Neural cell (in vitro differentiated cells): ENCODE results near the gene MLIP. TPM values are rescaled to one million over a fixed set of nuclear protein-coding genes. Genes with fewer than 3 reads are reported as not detected.

Experiments
- H2AFZ ChIP-seq: fragments of 200-600, 300-800 bp; sonication (generic), shearing (Covaris generic); 2 replicates; pipeline ENCODE4 v1.6.0; 2014; ENCODE audit warnings: low read depth, mild to moderate bottlenecking, antibody characterized with exemption, low read length, moderate library complexity
- H3F3A ChIP-seq: fragments of 200-600 bp; shearing (Covaris generic); 2 replicates; pipeline ENCODE4 v1.6.1; 2016; ENCODE audit warnings: mild to moderate bottlenecking, moderate library complexity, mixed read lengths, antibody characterized with exemption, low read length; ENCODE audit not compliant: insufficient read depth, poor library complexity, severe bottlenecking
- H3K27ac ChIP-seq: fragments of 200-600, 300-800 bp; sonication (generic), shearing (Covaris generic); 2 replicates; pipeline ENCODE4 v1.5.1; 2014; ENCODE audit warnings: mild to moderate bottlenecking, low read length, moderate library complexity
- H3K27me3 ChIP-seq: fragments of 300-800, 200-600 bp; sonication (generic), shearing (Covaris generic); 2 replicates; pipeline ENCODE4 v1.6.0; 2014; ENCODE audit warnings: mild to moderate bottlenecking, low read depth, low read length, moderate library complexity; ENCODE audit not compliant: insufficient read depth
- H3K36me3 ChIP-seq: fragments of 300-800, 200-600 bp; sonication (generic), shearing (Covaris generic); 2 replicates; pipeline ENCODE4 v1.5.1; 2014; ENCODE audit warnings: mild to moderate bottlenecking, antibody characterized with exemption, low read length, moderate library complexity; ENCODE audit not compliant: insufficient read depth
- H3K4me2 ChIP-seq: fragments of 300-800, 200-600 bp; sonication (generic), shearing (Covaris generic); 2 replicates; pipeline ENCODE4 v1.6.0; 2014; ENCODE audit warnings: mild to moderate bottlenecking, low read length
- H3K4me3 ChIP-seq: fragments of 300-800, 200-600 bp; sonication (generic), shearing (Covaris generic); 2 replicates; pipeline ENCODE4 v1.5.1; 2014; ENCODE audit warnings: mild to moderate bottlenecking, low read length, moderate library complexity
- H3K79me2 ChIP-seq: fragments of 200-600 bp; shearing (Covaris generic); replicated peaks from 2 replicates; pipeline ENCODE4 v1.6.0; 2014; ENCODE audit warnings: mild to moderate bottlenecking, low read length, moderate library complexity; ENCODE audit not compliant: insufficient read depth
- H3K9ac ChIP-seq: fragments of 300-800, 200-600 bp; sonication (generic), shearing (Covaris generic); 2 replicates; pipeline ENCODE4 v1.6.1; 2016; ENCODE audit warnings: mild to moderate bottlenecking, low read length, mixed read lengths
- H3K9me2 ChIP-seq: fragments of 200-600 bp; shearing (Covaris generic); 2 replicates; pipeline ENCODE4 v1.6.1; 2016; ENCODE audit warnings: mild to moderate bottlenecking, low read length, mixed read lengths; ENCODE audit not compliant: insufficient read depth
- H3K9me3 ChIP-seq: fragments of 200-600, 300-800 bp; sonication (generic), shearing (Covaris generic); 2 replicates; pipeline ENCODE4 v1.6.1; 2016; ENCODE audit warnings: mild to moderate bottlenecking, mixed run types, low read length, moderate library complexity, mixed read lengths
- H4K20me1 ChIP-seq: fragments of 200-600 bp; shearing (Covaris generic); 2 replicates; pipeline ENCODE4 v1.6.1; 2016; ENCODE audit warnings: mild to moderate bottlenecking, mixed run types; ENCODE audit not compliant: insufficient read depth
- CTCF ChIP-seq: fragments of 450-650 bp; IDR thresholded peaks from 2 replicates; pipeline ENCODE4 v1.5.1; 2014; ENCODE audit warnings: antibody characterized with exemption, mild to moderate bottlenecking, moderate library complexity; ENCODE audit not compliant: poor library complexity, severe bottlenecking
- EP300 ChIP-seq: fragments of 450-650 bp; conservative IDR thresholded peaks from 2 replicates; pipeline ENCODE4 v1.6.1; 2014; ENCODE audit warnings: antibody characterized with exemption, mild to moderate bottlenecking, moderate library complexity; ENCODE audit not compliant: poor library complexity, severe bottlenecking
- EZH2 ChIP-seq: fragments of 200-600, 300-800 bp; shearing (Covaris generic), sonication (generic); IDR thresholded peaks from 2 replicates; pipeline ENCODE4 v1.6.1; 2014; ENCODE audit warnings: antibody characterized with exemption, low read length, borderline replicate concordance, mild to moderate bottlenecking; ENCODE audit not compliant: insufficient read depth, poor library complexity, severe bottlenecking
- MXI1 ChIP-seq: fragments of 450-650 bp; conservative IDR thresholded peaks from 2 replicates; pipeline ENCODE4 v1.6.1; 2014; ENCODE audit warnings: antibody characterized with exemption, mild to moderate bottlenecking; ENCODE audit not compliant: poor library complexity, severe bottlenecking
- POLR2AphosphoS5 ChIP-seq: IDR thresholded peaks from 2 replicates; pipeline ENCODE4 v1.6.1; 2012
- RAD21 ChIP-seq: fragments of 450-650 bp; conservative IDR thresholded peaks from 2 replicates; pipeline ENCODE4 v1.6.1; 2014; ENCODE audit warnings: antibody characterized with exemption, mild to moderate bottlenecking, moderate library complexity
- REST ChIP-seq: IDR thresholded peaks from 2 replicates; pipeline ENCODE4 v1.6.1; 2012; ENCODE audit warnings: borderline replicate concordance
- SMC3 ChIP-seq: fragments of 450-650 bp; conservative IDR thresholded peaks from 2 replicates; pipeline ENCODE4 v1.6.1; 2014; ENCODE audit warnings: antibody characterized with exemption, mild to moderate bottlenecking, moderate library complexity; ENCODE audit not compliant: poor library complexity
- TAF1 ChIP-seq: IDR thresholded peaks from 2 replicates; pipeline ENCODE4 v1.6.1; 2012; ENCODE audit warnings: low read depth
- polyA plus RNA-seq: library from polyadenylated mRNA; depleted of rRNA; stranded (reverse); fragments of >200 nt; gene quantifications from 2 replicates; pipeline ENCODE4 v1.2.3, GENCODE V29; 2014

The MLIP gene
- polyA plus RNA-seq, 1 donor from 2014 or later, result not detected

- H3K27ac ChIP-seq, result no peak overlapping the region
- TF ChIP-seq REST (no peak), EP300 (no peak), MXI1 (no peak), TAF1 (no peak), SMC3 (no peak), POLR2AphosphoS5 (no peak), CTCF (no peak), RAD21 (no peak), EZH2 (no peak)
- no peak overlapping the region for H3K4me2 ChIP-seq
- no peaks in the 10 kb centered on the region for H3K9me2 ChIP-seq
- peaks cover 4% of the 10 kb centered on the region for H3K9me3 ChIP-seq
- no peaks in the 10 kb centered on the region for H3K27me3 ChIP-seq
- H3K4me3 ChIP-seq, result no peak overlapping the region
- H3F3A ChIP-seq, result no peaks in the 10 kb centered on the region
- no peak overlapping the region for H2AFZ ChIP-seq
- H3K36me3 ChIP-seq, result no peaks in the 10 kb centered on the region
- H4K20me1 ChIP-seq, result no peaks in the 10 kb centered on the region
- H3K9ac ChIP-seq, result no peak overlapping the region
- no peaks in the 10 kb centered on the region for H3K79me2 ChIP-seq
Measured at GRCh38 chr6:54310377-54311152, 199.3 kb downstream of the MLIP start.

- no peak overlapping the region for H3K27ac ChIP-seq
Measured at GRCh38 chr6:54315656-54316055, 204.4 kb downstream of the MLIP start.

More at GRCh38 chr6:54315656-54316055, 204.4 kb downstream of the MLIP start:
- H3K9me3 ChIP-seq, result no peaks in the 10 kb centered on the region
- TF ChIP-seq REST, result no peak
- TF ChIP-seq MXI1, result no peak
- TF ChIP-seq POLR2AphosphoS5, result no peak
- no peak for TF ChIP-seq EP300
- no peak for TF ChIP-seq EZH2
- TF ChIP-seq RAD21, result no peak
- no peak for TF ChIP-seq CTCF
- no peak for TF ChIP-seq SMC3
- H2AFZ ChIP-seq, result no peak overlapping the region
- no peak overlapping the region for H3K4me3 ChIP-seq
- no peaks in the 10 kb centered on the region for H4K20me1 ChIP-seq
- H3K79me2 ChIP-seq, result no peaks in the 10 kb centered on the region
- no peaks in the 10 kb centered on the region for H3K27me3 ChIP-seq
- H3K4me2 ChIP-seq, result no peak overlapping the region
- H3F3A ChIP-seq, result no peaks in the 10 kb centered on the region
- no peaks in the 10 kb centered on the region for H3K36me3 ChIP-seq
- H3K9ac ChIP-seq, result no peak overlapping the region
- H3K9me2 ChIP-seq, result no peaks in the 10 kb centered on the region
